ENCODE results near the gene LMLN.

Gene LMLN

GRCh38 chr3:198030125-198030524, 70.1 kb downstream of the LMLN start:
- H3K27ac ChIP-seq (ENCODE audit: low read length): no peak overlapping the region
- H4K20me1 ChIP-seq (ENCODE audit: insufficient read depth, low read length): no peaks in the 10 kb centered on the region
- no peak overlapping the region for H2AFZ ChIP-seq (ENCODE audit: low read depth, low read length)
- H3K4me1 ChIP-seq (ENCODE audit: low read length): no peaks in the 10 kb centered on the region
- H3K79me2 ChIP-seq (ENCODE audit: low read length): no peaks in the 10 kb centered on the region
- no peak overlapping the region for H3K4me2 ChIP-seq (ENCODE audit: low read length)
- no peaks in the 10 kb centered on the region for H3K27me3 ChIP-seq (ENCODE audit: low read depth, low read length)
- no peak overlapping the region for H3K4me3 ChIP-seq (ENCODE audit: low read length)
- H3K9ac ChIP-seq (ENCODE audit: low read length): no peak overlapping the region
- H3K9me3 ChIP-seq (ENCODE audit: insufficient read depth, low read length): no peaks in the 10 kb centered on the region
- H3K36me3 ChIP-seq (replicated peaks; ENCODE audit: low read depth, low read length): no peaks in the 10 kb centered on the region
- no peak for TF ChIP-seq CTCF (IDR thresholded peaks at IDR 0.05; ENCODE audit: low read depth, low read length)
- no peak for TF ChIP-seq EZH2phosphoT487 (IDR thresholded peaks at IDR 0.05; ENCODE audit: low read depth)

GRCh38 chr3:198030726-198031125, 70.7 kb downstream of the LMLN start:
- H3K27me3 ChIP-seq (ENCODE audit: low read depth, low read length): no peaks in the 10 kb centered on the region
- no peak overlapping the region for H2AFZ ChIP-seq (ENCODE audit: low read depth, low read length)
- H3K9me3 ChIP-seq (ENCODE audit: insufficient read depth, low read length): no peaks in the 10 kb centered on the region

GRCh38 chr3:198032039-198032936, 72.3 kb downstream of the LMLN start:
- Histone ChIP-seq H3K36me3 (replicated peaks; ENCODE audit: low read depth, low read length) (no peaks in the 10 kb centered on the region), H3K4me2 (ENCODE audit: low read length) (no peak overlapping the region), H3K27me3 (ENCODE audit: low read depth, low read length) (no peaks in the 10 kb centered on the region), H3K4me1 (ENCODE audit: low read length) (no peaks in the 10 kb centered on the region), H3K27ac (ENCODE audit: low read length) (no peak overlapping the region), H3K9me3 (ENCODE audit: insufficient read depth, low read length) (no peaks in the 10 kb centered on the region), H3K4me3 (ENCODE audit: low read length) (no peak overlapping the region), H3K79me2 (ENCODE audit: low read length) (no peaks in the 10 kb centered on the region), H2AFZ (ENCODE audit: low read depth, low read length) (no peak overlapping the region), H3K9ac (ENCODE audit: low read length) (no peak overlapping the region), H4K20me1 (ENCODE audit: insufficient read depth, low read length) (no peaks in the 10 kb centered on the region)
- TF ChIP-seq EZH2phosphoT487 (IDR thresholded peaks at IDR 0.05; ENCODE audit: low read depth) (no peak), CTCF (IDR thresholded peaks at IDR 0.05; ENCODE audit: low read depth, low read length) (no peak)

More at GRCh38 chr3:198030726-198031125, 70.7 kb downstream of the LMLN start:
- Histone ChIP-seq H3K36me3 (replicated peaks; ENCODE audit: low read depth, low read length) (no peaks in the 10 kb centered on the region), H3K4me1 (ENCODE audit: low read length) (no peaks in the 10 kb centered on the region), H3K4me2 (ENCODE audit: low read length) (no peak overlapping the region), H3K9ac (ENCODE audit: low read length) (no peak overlapping the region), H3K4me3 (ENCODE audit: low read length) (no peak overlapping the region), H3K27ac (ENCODE audit: low read length) (no peak overlapping the region), H3K79me2 (ENCODE audit: low read length) (no peaks in the 10 kb centered on the region), H4K20me1 (ENCODE audit: insufficient read depth, low read length) (no peaks in the 10 kb centered on the region)
- TF ChIP-seq EZH2phosphoT487 (IDR thresholded peaks at IDR 0.05; ENCODE audit: low read depth) (no peak), CTCF (IDR thresholded peaks at IDR 0.05; ENCODE audit: low read depth, low read length) (no peak)

GRCh38 chr3:198043119-198043518, 83.1 kb downstream of the LMLN start:
- Histone ChIP-seq H3K79me2 (ENCODE audit: low read length) (no peaks in the 10 kb centered on the region), H3K4me1 (ENCODE audit: low read length) (no peaks in the 10 kb centered on the region), H3K4me2 (ENCODE audit: low read length) (no peak overlapping the region), H3K9ac (ENCODE audit: low read length) (no peak overlapping the region), H4K20me1 (ENCODE audit: insufficient read depth, low read length) (no peaks in the 10 kb centered on the region), H3K9me3 (ENCODE audit: insufficient read depth, low read length) (no peaks in the 10 kb centered on the region), H3K27ac (ENCODE audit: low read length) (no peak overlapping the region), H3K4me3 (ENCODE audit: low read length) (no peak overlapping the region), H3K36me3 (replicated peaks; ENCODE audit: low read depth, low read length) (peaks cover 3% of the 10 kb centered on the region), H2AFZ (ENCODE audit: low read depth, low read length) (no peak overlapping the region), H3K27me3 (ENCODE audit: low read depth, low read length) (no peaks in the 10 kb centered on the region)
- TF ChIP-seq CTCF (IDR thresholded peaks at IDR 0.05; ENCODE audit: low read depth, low read length): no peak
- no peak for TF ChIP-seq EZH2phosphoT487 (IDR thresholded peaks at IDR 0.05; ENCODE audit: low read depth)

All from OCI-LY3 (cell line).